ENCODE data around the gene CYP11A1. TPM values are rescaled to one million over a fixed set of nuclear protein-coding genes. Genes with fewer than 3 reads are reported as not detected.
"Not testable (repeated sequence)": the region's sequence is repeated elsewhere in the genome, so short reads cannot be mapped to it uniquely, and the experiment has no call there.

The CYP11A1 gene
- total RNA-seq, 1 donor from 2014 or later = 62.4 TPM

- intact Hi-C loops (cut with DNase I) = no loop called here
These were observed 25.0 kb upstream of the CYP11A1 start for GRCh38 chr15:74392451-74392830.

GRCh38 chr15:74391582-74392450 is 24.4 kb upstream of the CYP11A1 start:
- Histone ChIP-seq H3K27ac (no peak overlapping the region), H3K4me1 (no peaks in the 10 kb centered on the region), H3K27me3 (no peaks in the 10 kb centered on the region), H3K4me3 (no peak overlapping the region), H3K9me3 (no peaks in the 10 kb centered on the region), H3K36me3 (no peaks in the 10 kb centered on the region)
- no peak for TF ChIP-seq CTCF (IDR thresholded peaks at IDR 0.05)
- intact Hi-C loops (cut with DNase I) = no loop called here
- DNase-seq (ENCODE audit: low spot score in 2 of 2) = no peak

More at GRCh38 chr15:74392451-74392830, 25.0 kb upstream of the CYP11A1 start:
- Histone ChIP-seq H3K27ac (no peak overlapping the region), H3K4me3 (no peak overlapping the region), H3K4me1 (no peaks in the 10 kb centered on the region), H3K9me3 (no peaks in the 10 kb centered on the region), H3K27me3 (no peaks in the 10 kb centered on the region), H3K36me3 (no peaks in the 10 kb centered on the region)
- no peak for DNase-seq (ENCODE audit: low spot score in 2 of 2)
- TF ChIP-seq CTCF (IDR thresholded peaks at IDR 0.05) = no peak

GRCh38 chr15:74390647-74391288 is 23.3 kb upstream of the CYP11A1 start:
- no peak overlapping the region for H3K4me3 ChIP-seq
- H3K4me1 ChIP-seq = no peaks in the 10 kb centered on the region
- no peaks in the 10 kb centered on the region for H3K9me3 ChIP-seq
- no peak for DNase-seq (ENCODE audit: low spot score in 2 of 2)
- intact Hi-C loops (cut with DNase I) = no loop called here
- no peak overlapping the region for H3K27ac ChIP-seq
- TF ChIP-seq CTCF (IDR thresholded peaks at IDR 0.05) = no peak
- H3K36me3 ChIP-seq = no peaks in the 10 kb centered on the region
- no peaks in the 10 kb centered on the region for H3K27me3 ChIP-seq

- H3K27ac ChIP-seq; H3K4me3 ChIP-seq; H3K4me1 ChIP-seq; DNase-seq (ENCODE audit: low spot score in 2 of 2); H3K36me3 ChIP-seq; H3K27me3 ChIP-seq; H3K9me3 ChIP-seq; intact Hi-C loops (cut with DNase I): not testable (repeated sequence)
These were observed 22.7 kb upstream of the CYP11A1 start for GRCh38 chr15:74390049-74390646.

- peaks cover 0 to 5% of the 10 kb centered on the region in 2 donors for H3K4me1 ChIP-seq
- H3K9me3 ChIP-seq = no peaks in the 10 kb centered on the region
- DNase-seq (ENCODE audit: low spot score in 2 of 2) = no peak
- no peaks in the 10 kb centered on the region for H3K36me3 ChIP-seq
- no peak overlapping the region for H3K4me3 ChIP-seq
- no peak for TF ChIP-seq CTCF (IDR thresholded peaks at IDR 0.05)
- intact Hi-C loops (cut with DNase I) = no loop called here
- H3K27me3 ChIP-seq = no peaks in the 10 kb centered on the region
- H3K27ac ChIP-seq = no peak overlapping the region
These were observed 22.0 kb upstream of the CYP11A1 start for GRCh38 chr15:74389241-74390048.

All from ascending aorta (tissue), 2 donors.